ENCODE results near the gene CFAP74. TPM values are rescaled to one million over a fixed set of nuclear protein-coding genes. Genes with fewer than 3 reads are reported as not detected.
A peak's percentile ranks its signal among the peaks of the same experiment; 100 is the strongest.

The CFAP74 gene
- total and polyA plus RNA-seq, 2 of the 13 experiments (the other 11 are each of a cell fraction or from before 2014, with no cell fraction given): 0.27 to 0.62 TPM

GRCh38 chr1:1986451-1987141, 17.0 kb downstream of the CFAP74 start (continued):
- TF ChIP-seq GMEB1 (CRISPR knock-in tag; IDR thresholded peaks at IDR 0.05; ENCODE audit: borderline replicate concordance) (no peak), TAF15 (IDR thresholded peaks at IDR 0.05; ENCODE audit: low read depth, low read length, poor library complexity, severe bottlenecking) (no peak), ZNF546 (CRISPR knock-in tag; conservative IDR thresholded peaks at IDR 0.05) (no peak; the same call in 1 of the 2 replicates), PHF8 (CRISPR knock-in tag; IDR thresholded peaks at IDR 0.05) (peak; percentile 47; the same call in 1 of the 2 replicates), ZNF282 (IDR thresholded peaks at IDR 0.05; ENCODE audit: partially characterized antibody) (no peak), THRA (CRISPR knock-in tag; IDR thresholded peaks at IDR 0.05; ENCODE audit: borderline replicate concordance) (no peak; the same call in 1 of the 2 replicates), RORA (CRISPR knock-in tag; IDR thresholded peaks at IDR 0.05) (no peak), TFDP1 (CRISPR knock-in tag; IDR thresholded peaks at IDR 0.05; ENCODE audit: borderline replicate concordance) (peak; percentile 77; the same call in 1 of the 2 replicates), CENPX (CRISPR knock-in tag; IDR thresholded peaks at IDR 0.05) (no peak), SRF (IDR thresholded peaks at IDR 0.05; ENCODE audit: low read depth, low read length) (no peak), KDM5A (IDR thresholded peaks at IDR 0.05; ENCODE audit: borderline replicate concordance, low read length) (no peak), NCOA1 (CRISPR knock-in tag; IDR thresholded peaks at IDR 0.05) (no peak), MXD1 (CRISPR knock-in tag; IDR thresholded peaks at IDR 0.05) (no peak)
- TF ChIP-seq, protein P1, sequence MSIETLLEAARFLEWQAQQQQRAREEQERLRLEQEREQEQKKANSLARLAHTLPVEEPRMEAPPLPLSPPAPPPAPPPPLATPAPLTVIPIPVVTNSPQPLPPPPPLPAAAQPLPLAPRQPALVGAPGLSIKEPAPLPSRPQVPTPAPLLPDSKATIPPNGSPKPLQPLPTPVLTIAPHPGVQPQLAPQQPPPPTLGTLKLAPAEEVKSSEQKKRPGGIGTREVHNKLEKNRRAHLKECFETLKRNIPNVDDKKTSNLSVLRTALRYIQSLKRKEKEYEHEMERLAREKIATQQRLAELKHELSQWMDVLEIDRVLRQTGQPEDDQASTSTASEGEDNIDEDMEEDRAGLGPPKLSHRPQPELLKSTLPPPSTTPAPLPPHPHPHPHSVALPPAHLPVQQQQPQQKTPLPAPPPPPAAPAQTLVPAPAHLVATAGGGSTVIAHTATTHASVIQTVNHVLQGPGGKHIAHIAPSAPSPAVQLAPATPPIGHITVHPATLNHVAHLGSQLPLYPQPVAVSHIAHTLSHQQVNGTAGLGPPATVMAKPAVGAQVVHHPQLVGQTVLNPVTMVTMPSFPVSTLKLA (IDR thresholded peaks at IDR 0.05): no peak
- TF ChIP-seq, protein P2, sequence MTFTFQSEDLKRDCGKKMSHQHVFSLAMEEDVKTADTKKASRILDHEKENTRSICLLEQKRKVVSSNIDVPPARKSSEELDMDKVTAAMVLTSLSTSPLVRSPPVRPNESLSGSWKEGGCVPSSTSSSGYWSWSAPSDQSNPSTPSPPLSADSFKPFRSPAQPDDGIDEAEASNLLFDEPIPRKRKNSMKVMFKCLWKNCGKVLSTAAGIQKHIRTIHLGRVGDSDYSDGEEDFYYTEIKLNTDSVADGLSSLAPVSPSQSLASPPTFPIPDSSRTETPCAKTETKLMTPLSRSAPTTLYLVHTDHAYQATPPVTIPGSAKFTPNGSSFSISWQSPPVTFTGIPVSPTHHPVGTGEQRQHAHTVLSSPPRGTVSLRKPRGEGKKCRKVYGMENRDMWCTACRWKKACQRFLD (CRISPR knock-in tag; IDR thresholded peaks at IDR 0.05; ENCODE audit: borderline replicate concordance): no peak
- TF ChIP-seq, protein P3, sequence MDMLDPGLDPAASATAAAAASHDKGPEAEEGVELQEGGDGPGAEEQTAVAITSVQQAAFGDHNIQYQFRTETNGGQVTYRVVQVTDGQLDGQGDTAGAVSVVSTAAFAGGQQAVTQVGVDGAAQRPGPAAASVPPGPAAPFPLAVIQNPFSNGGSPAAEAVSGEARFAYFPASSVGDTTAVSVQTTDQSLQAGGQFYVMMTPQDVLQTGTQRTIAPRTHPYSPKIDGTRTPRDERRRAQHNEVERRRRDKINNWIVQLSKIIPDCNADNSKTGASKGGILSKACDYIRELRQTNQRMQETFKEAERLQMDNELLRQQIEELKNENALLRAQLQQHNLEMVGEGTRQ (IDR thresholded peaks at IDR 0.05; ENCODE audit: low read depth, low read length): no peak
- TF ChIP-seq, protein P3 (CRISPR knock-in tag; IDR thresholded peaks at IDR 0.05; ENCODE audit: borderline replicate concordance): no peak

All from HepG2 (cell line).